GM18909 (cell line): ENCODE measurements around the gene ITIH2.
"Not testable (repeated sequence)": the region's sequence is repeated elsewhere in the genome, so short reads cannot be mapped to it uniquely, and the experiment has no call there.

Source experiments
- ATAC-seq: cut with Tn5 transposase; IDR thresholded peaks from one replicate; pipeline ENCODE4 v1.9.1; 2021; ENCODE audit warnings: mild to moderate bottlenecking; ENCODE audit not compliant: unreplicated experiment, poor library complexity

ITIH2 gene

GRCh38 chr10:7703140-7703539 lies at the start of gene ITIH2:
Gene ITIH2, plus strand, starts transcription at chr10:7703316. Its CDS starts 119 bp downstream, at chr10:7703435.
- ATAC-seq, result no peak

GRCh38 chr10:7657079-7657478 lies 46.0 kb upstream of the ITIH2 start:
- ATAC-seq, result not testable (repeated sequence)

GRCh38 chr10:7657552-7657951 lies 45.6 kb upstream of the ITIH2 start:
- no peak for ATAC-seq

DNA sequence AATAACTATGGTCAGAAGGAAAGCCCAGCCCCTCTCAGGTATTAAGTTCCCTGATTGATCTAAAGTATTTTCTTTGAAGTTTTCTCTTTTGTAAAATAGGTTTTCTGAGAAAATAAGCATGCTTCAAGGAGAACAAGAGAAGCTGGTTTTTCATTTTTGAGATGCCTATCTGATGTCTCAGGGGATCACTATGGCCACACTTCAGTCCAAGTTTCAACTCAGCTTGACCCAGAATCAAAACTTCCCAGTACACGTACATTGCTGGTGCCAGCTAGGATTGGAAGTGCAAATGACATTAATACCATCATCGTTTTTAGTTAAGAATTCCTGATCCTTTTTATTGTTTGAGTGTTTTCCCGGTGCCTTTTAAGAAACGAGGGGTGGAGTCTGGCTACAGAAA lies 43.6 kb upstream of the ITIH2 start:
- no peak for ATAC-seq

GRCh38 chr10:7662522-7662921 lies 40.6 kb upstream of the ITIH2 start:
- no peak for ATAC-seq

- ATAC-seq, result no peak
Observed at GRCh38 chr10:7664707-7665106, 38.4 kb upstream of the ITIH2 start.

- ATAC-seq, result no peak
Observed at GRCh38 chr10:7665767-7666166, 37.3 kb upstream of the ITIH2 start.

GRCh38 chr10:7666253-7667023 lies 36.7 kb upstream of the ITIH2 start, which contains the start of gene ITIH5:
Gene ITIH5, minus strand, starts transcription at chr10:7666966. Its CDS starts 74 bp downstream, at chr10:7666892.
- no peak for ATAC-seq

GRCh38 chr10:7667262-7668141 lies 35.6 kb upstream of the ITIH2 start:
- no peak for ATAC-seq

DNA sequence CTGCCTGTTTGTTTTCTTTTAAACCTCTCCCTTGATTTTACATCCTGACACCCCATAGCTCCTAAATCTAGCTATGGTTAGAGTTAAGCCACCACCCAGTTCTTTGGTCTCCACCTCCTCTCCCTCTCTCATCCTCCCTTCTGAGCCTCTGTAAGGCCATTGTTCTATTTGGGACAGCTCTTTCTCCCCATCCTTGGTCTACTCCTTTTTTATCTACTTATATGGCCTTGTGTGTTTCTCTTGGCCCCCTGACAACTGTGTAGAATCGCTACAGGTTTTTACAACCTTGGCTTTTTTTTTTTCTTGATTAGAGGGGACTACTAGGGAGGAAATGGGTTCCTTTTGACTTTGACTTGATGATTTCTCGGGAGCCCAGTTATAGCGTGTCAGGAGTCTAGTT lies 33.0 kb upstream of the ITIH2 start:
- ATAC-seq, result no peak

DNA sequence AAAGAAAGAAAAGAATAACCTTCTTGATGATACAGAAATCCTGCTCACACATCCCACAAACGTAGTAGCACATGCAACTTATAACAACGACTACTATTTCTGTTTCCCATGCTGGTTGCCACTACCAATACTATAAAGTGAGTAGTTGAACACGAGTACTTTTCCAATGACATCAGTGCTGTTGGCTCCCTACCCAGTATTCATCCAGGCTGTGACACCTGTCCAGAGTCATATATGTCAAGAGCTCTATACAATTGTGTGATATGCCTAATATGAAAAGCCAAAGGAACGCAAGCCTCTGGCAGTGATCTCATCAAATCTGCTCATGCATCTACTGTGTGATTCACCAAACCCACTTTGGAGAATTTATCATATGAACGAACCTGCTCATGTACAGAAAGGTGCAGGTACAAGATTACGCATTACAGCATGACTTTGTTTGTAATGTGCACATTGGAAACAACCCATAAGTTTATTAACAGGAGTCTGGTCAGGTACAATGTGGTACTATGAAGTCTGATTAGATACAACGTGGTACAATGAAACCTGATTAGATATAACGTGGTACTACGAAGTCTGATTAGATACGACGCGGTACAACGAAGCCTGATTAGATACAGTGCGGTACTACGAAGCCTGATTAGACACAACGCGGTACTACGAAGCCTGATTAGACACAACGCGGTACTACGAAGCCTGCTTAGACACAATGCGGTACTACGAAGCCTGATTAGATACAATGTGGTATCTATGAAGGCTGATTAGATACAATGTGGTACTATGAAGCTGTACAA lies 30.6 kb upstream of the ITIH2 start:
- ATAC-seq, result no peak

- ATAC-seq, result no peak
Observed at GRCh38 chr10:7679256-7679655, 23.9 kb upstream of the ITIH2 start.

- ATAC-seq, result not testable (repeated sequence)
Observed at GRCh38 chr10:7680078-7680477, 23.0 kb upstream of the ITIH2 start.

DNA sequence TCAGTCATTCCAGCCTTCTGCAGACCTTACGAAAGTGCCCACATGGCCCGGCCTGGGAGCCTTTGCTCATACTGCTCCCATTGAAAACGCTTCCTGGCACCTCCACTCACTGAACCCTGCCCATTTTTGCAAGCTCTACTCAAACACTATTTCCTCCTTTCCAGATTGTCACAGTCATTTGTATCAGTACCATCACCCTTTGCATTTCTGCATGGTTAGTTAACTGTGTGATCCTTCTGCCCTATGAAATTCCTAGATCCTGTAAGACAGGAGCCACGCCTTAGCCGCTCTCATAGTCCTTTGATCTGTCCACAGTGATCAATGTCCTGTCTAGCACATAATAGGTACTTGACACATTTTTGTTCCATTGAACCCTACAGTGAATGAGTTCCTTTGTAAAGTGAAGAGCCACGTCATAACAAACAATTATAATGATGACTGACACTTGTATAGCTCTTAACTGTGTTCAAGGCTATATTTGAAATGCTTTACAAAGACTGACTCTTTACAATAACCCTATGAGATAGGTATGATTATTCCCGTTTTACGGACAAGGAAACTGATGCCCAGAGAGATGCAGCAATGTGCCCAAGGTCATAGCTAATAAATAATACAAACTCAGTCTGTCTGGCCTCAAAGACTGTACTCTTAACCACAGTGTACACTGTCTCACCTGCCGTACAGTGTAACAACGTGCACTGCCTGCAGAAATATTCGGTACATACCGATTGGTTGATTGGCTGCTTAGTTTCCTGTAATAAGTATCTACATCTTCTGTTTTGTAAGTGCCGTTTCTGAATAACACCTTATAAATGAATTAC lies 16.6 kb upstream of the ITIH2 start:
- no peak for ATAC-seq

DNA sequence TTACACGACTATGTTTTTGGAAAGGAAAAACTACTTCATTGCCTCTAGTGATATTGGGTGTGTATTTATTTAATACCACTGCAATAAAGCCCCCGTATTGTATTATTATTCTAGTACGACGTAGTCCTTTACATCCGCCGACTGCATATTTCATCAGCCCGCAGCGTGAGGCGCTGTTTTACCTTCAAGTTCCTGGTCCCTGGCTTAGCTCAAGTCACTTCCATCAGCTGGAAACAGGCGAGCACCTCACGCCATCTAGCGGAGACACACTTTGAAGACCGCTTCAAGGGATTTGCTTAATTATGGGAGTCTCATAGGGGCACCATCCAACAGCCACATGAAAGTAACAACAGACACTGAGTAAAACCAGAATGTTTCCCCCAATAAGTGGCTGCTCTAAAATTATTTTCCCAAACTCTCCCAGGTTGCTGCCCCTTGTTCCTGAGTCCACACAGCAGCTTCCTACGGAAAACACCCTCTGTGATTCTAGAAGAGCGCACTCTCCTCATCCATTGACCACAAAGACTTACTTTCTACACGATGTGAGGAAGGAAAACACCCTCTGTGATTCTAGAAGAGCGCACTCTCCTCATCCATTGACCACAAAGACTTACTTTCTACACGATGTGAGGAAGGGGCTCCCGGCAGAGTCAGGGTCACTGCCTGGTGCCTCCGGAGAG lies 15.7 kb upstream of the ITIH2 start:
- ATAC-seq, result peak; percentile 96

DNA sequence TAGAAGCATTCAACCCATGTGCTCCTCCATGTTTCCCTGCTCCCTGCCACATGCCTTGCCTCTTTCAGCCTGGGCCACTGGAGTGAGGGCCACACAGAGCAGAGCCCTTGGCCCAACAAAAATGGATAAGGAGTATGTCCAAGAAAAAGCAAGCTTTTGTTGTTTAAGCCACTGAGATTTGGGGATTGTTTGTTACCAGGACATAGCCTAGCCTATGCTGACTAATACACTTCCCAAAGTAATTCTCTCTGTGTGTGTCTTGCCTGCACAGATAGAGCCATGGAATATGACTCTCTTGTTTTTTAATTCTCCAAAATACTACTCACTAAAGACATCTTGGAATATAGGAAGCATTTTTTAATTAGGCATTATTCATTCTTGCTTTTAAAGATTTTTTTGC lies 13.5 kb upstream of the ITIH2 start:
- ATAC-seq, result no peak

DNA sequence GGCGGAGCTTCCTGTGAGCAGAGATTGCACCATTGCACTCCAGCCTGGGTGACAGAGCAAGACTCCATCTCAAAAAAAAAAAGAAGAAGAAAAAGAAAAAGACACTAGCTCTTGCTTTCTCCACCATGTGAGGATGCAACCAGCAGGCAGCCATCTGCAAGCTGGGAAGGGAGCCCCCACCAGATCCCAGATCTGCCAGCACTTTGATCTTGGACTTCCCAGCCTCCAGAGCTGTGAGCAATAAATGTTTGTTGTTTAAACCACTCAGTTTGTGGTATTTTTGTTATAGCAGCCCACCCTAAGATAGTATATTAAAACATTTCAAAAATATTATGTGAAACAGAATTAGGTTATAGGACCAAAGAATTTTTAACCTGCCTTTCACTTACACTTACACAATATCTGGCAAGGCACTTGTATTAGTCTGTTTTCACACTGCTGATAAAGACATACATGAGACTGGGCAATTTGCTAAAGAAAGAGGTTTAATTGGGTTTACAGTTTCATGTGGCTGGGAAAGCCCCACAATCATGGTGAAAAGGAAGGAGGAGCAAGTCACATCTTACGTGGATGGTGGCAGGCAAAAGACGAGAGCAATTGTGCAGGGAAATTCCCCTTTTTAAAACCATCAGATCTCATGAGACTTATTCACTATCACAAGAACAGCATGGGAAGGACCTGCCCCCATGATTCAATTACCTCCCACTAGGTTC lies 12.1 kb upstream of the ITIH2 start:
- not testable (repeated sequence) for ATAC-seq

DNA sequence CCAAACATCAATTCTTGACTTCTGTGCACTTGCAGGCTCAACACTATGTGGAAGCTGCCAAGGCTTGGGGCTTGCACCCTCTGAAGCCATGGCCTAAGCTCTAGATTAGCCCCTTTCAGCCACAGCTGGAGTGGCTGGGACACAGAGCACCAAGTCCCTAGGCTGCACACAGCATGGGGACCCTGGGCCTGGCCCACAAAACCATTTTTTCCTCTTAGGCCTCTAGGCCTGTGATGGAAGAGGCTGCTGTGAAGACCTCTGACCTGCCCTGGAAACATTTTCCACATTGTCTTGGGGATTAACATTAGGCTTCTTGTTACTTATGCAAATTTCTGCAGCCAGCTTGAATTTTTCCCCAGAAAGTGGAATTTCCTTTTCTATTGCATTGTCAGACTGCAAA lies 10.7 kb upstream of the ITIH2 start:
- not testable (repeated sequence) for ATAC-seq

DNA sequence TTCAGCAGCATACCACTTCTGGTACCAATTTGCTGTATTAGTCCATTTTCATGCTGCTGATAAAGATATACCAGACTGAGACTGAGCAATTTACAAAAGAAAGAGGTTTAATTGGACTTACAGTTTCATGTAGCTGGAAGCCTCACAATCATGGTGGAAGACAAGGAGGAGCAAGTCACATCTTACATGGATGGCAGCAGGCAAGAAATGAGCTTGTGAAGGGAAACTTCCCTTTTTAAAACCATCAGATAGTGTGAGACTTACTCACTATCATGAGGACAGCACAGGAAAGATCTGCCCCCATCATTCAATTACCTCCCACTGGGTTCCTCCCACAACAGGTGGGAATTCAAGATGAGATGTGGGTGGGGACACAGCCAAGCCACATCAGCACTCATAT lies 9.9 kb upstream of the ITIH2 start:
- ATAC-seq, result not testable (repeated sequence)
